Liver (tissue), 9 donors: Measurements from ENCODE around the gene ZFP1. TPM values are rescaled to one million over a fixed set of nuclear protein-coding genes. Genes with fewer than 3 reads are reported as not detected.

ENCODE experiments used
- DNase-seq: peaks from one replicate; pipeline ENCODE4 v3.0.0-alpha.2; 2017; ENCODE audit warnings: low spot score
- H3K27ac ChIP-seq, 2 donors: one replicate each; pipeline ENCODE4 v1.7.0; 2013; ENCODE audit warnings: inconsistent platforms in 2 of 2, low read length in 2 of 2, control low read depth in 1 of 2, low read depth in 1 of 2, mild to moderate bottlenecking in 1 of 2
- H3K27me3 ChIP-seq, 4 donors: one replicate each; pipeline versions ENCODE4 v1.6.1 to v1.7.0; 2013; ENCODE audit warnings: low read length in 3 of 4, inconsistent platforms in 1 of 4, mild to moderate bottlenecking in 1 of 4, moderate library complexity in 1 of 4; ENCODE audit not compliant: control insufficient read depth in 4 of 4, insufficient read depth in 4 of 4
- H3K36me3 ChIP-seq, 4 donors: one replicate each; pipeline versions ENCODE4 v1.6.1 to v1.7.0; 2013; ENCODE audit warnings: low read length in 3 of 4, mild to moderate bottlenecking in 3 of 4, low read depth in 1 of 4, moderate library complexity in 1 of 4; ENCODE audit not compliant: control insufficient read depth in 4 of 4, insufficient read depth in 3 of 4
- H3K4me1 ChIP-seq, 4 donors: one replicate each; pipeline versions ENCODE4 v1.6.1 to v1.7.0; 2013; ENCODE audit warnings: low read length in 3 of 4, mild to moderate bottlenecking in 3 of 4, moderate library complexity in 1 of 4; ENCODE audit not compliant: control insufficient read depth in 4 of 4, insufficient read depth in 4 of 4
- H3K4me3 ChIP-seq, 3 donors: one replicate each; pipeline versions ENCODE4 v1.6.1 to v1.7.0; 2013; ENCODE audit warnings: low read length in 3 of 3, control low read depth in 1 of 3, low read depth in 1 of 3, mild to moderate bottlenecking in 1 of 3
- H3K9ac ChIP-seq, 2 donors: one replicate each; pipeline ENCODE4 v1.7.0; 2013; ENCODE audit warnings: low read length in 2 of 2, mild to moderate bottlenecking in 2 of 2, moderate library complexity in 2 of 2, control low read depth in 1 of 2, low read depth in 1 of 2
- H3K9me3 ChIP-seq, 4 donors: one replicate each; pipeline versions ENCODE4 v1.6.1 to v1.7.0; 2013; ENCODE audit warnings: low read length in 3 of 4; ENCODE audit not compliant: control insufficient read depth in 4 of 4
- CTCF ChIP-seq: fragments of 150-350 bp; IDR thresholded peaks from 2 replicates; pipeline ENCODE4 v1.5.1; 2017; ENCODE audit warnings: improper control_type of control experiment, low read depth, low read length; ENCODE audit not compliant: missing input control
- EGR1 ChIP-seq, 2 donors: IDR thresholded peaks; 2 replicates each; pipeline ENCODE4 v1.6.1; 2016 to 2018; ENCODE audit warnings: antibody characterized with exemption in 2 of 2, low read depth in 2 of 2
- FOXA1 ChIP-seq: IDR thresholded peaks from 2 replicates; pipeline ENCODE4 v1.6.1; 2016; ENCODE audit warnings: antibody characterized with exemption
- FOXA2 ChIP-seq: IDR thresholded peaks from 2 replicates; pipeline ENCODE4 v1.6.1; 2016; ENCODE audit warnings: antibody characterized with exemption
- GABPA ChIP-seq, 2 donors: IDR thresholded peaks in 1 of 2; conservative IDR thresholded peaks in 1 of 2; 2 replicates each; pipeline ENCODE4 v1.6.1; 2016; ENCODE audit warnings: antibody characterized with exemption in 2 of 2, mild to moderate bottlenecking in 1 of 2, moderate library complexity in 1 of 2
- HNF4A ChIP-seq, 2 donors: conservative IDR thresholded peaks; 2 replicates each; pipeline ENCODE4 v1.6.1; 2016; ENCODE audit warnings: antibody characterized with exemption in 2 of 2, mild to moderate bottlenecking in 2 of 2
- HNF4G ChIP-seq: IDR thresholded peaks from 2 replicates; pipeline ENCODE4 v1.6.1; 2016; ENCODE audit warnings: antibody characterized with exemption
- JUND ChIP-seq, 2 donors: IDR thresholded peaks; 2 replicates each; pipeline ENCODE4 v1.6.1; 2016; ENCODE audit warnings: antibody characterized with exemption in 2 of 2
- NR2F2 ChIP-seq: IDR thresholded peaks from 2 replicates; pipeline ENCODE4 v1.6.1; 2016; ENCODE audit warnings: antibody characterized with exemption
- REST ChIP-seq: IDR thresholded peaks from 2 replicates; pipeline ENCODE4 v1.6.1; 2016; ENCODE audit warnings: antibody characterized with exemption, mild to moderate bottlenecking
- RXRA ChIP-seq, 2 donors: IDR thresholded peaks; 2 replicates each; pipeline ENCODE4 v1.6.1; 2017 to 2018; ENCODE audit warnings: antibody characterized with exemption in 2 of 2, mild to moderate bottlenecking in 1 of 2
- SP1 ChIP-seq: IDR thresholded peaks from 2 replicates; pipeline ENCODE4 v1.6.1; 2018; ENCODE audit warnings: antibody characterized with exemption, mild to moderate bottlenecking
- YY1 ChIP-seq: IDR thresholded peaks from 2 replicates; pipeline ENCODE4 v1.6.1; 2016; ENCODE audit warnings: antibody characterized with exemption, mild to moderate bottlenecking
- ZBTB33 ChIP-seq: IDR thresholded peaks from 2 replicates; pipeline ENCODE4 v1.6.1; 2016; ENCODE audit warnings: antibody characterized with exemption
- WGBS: extraction: QIAGEN DNeasy Blood & Tissue Kit; methylation state at CpG from one replicate; pipeline ENCODE4 v1.1.7; 2013; 5-methylcytosine and 5-hydroxymethylcytosine counted together
- polyA plus RNA-seq, 2 donors: library from polyadenylated mRNA; stranded (reverse) in 1 of 2; unstranded in 1 of 2; fragments of 200-250 nt in 1 of 2; fragments of >200 nt in 1 of 2; fragmentation: Nextera tagmentation in 1 of 2; extraction: Ambion mirVana in 1 of 2; gene quantifications; one replicate each; pipeline versions ENCODE4 v1.2.1 to v1.2.3, GENCODE V29; 2013 to 2015
- total RNA-seq, 2 donors: library from RNA; depleted of rRNA; stranded (reverse); fragments of >200 nt; gene quantifications; one replicate each; pipeline ENCODE4 v1.2.3, GENCODE V29; 2014
- donor health status: healthy.
- donor health status: healthy.
- donor health status: healthy.
- donor health status: healthy.
- donor health status: healthy.

Gene ZFP1
- total and polyA plus RNA-seq, 4 donors = 3.8 to 8.5 (median 6.0) TPM

GRCh38 chr16:75138636-75139035 lies 9.7 kb upstream of the ZFP1 start:
- Histone ChIP-seq H3K27me3 (no peaks in the 10 kb centered on the region), H3K36me3 (peaks cover 2 to 7% (median 6%) of the 10 kb centered on the region in 4 donors)
- DNase-seq = no peak

GRCh38 chr16:75139498-75139897 lies 8.8 kb upstream of the ZFP1 start:
- Histone ChIP-seq H3K4me1 (no peaks in the 10 kb centered on the region), H3K27me3 (no peaks in the 10 kb centered on the region), H3K36me3 (peaks cover 2 to 7% (median 5%) of the 10 kb centered on the region in 4 donors), H3K9me3 (no peaks in the 10 kb centered on the region), H3K9ac (no peak overlapping the region), H3K27ac (no peak overlapping the region), H3K4me3 (no peak overlapping the region)
- TF ChIP-seq EGR1 (IDR thresholded peaks at IDR 0.05; ENCODE audit: low read depth in 2 of 2) = no peak
- TF ChIP-seq JUND (IDR thresholded peaks at IDR 0.05) = no peak
- no peak for TF ChIP-seq REST
- no peak for TF ChIP-seq CTCF
- 88% methylated on average over 5 of the region's 5 CpGs for WGBS
- DNase-seq = no peak

More at GRCh38 chr16:75138636-75139035, 9.7 kb upstream of the ZFP1 start:
- H3K9me3 ChIP-seq = no peaks in the 10 kb centered on the region
- WGBS = 77% methylated on average over 9 of the region's 9 CpGs
- TF ChIP-seq YY1 = no peak
- TF ChIP-seq SP1 = no peak
- TF ChIP-seq HNF4A (conservative IDR thresholded peaks at IDR 0.05) = no peak
- TF ChIP-seq FOXA1 = no peak
- no peak for TF ChIP-seq GABPA (IDR thresholded peaks at IDR 0.05 in 1 of 2, conservative IDR thresholded peaks at IDR 0.05 in 1 of 2)
- no peak overlapping the region for H3K27ac ChIP-seq
- no peaks in the 10 kb centered on the region for H3K4me1 ChIP-seq
- no peak overlapping the region for H3K4me3 ChIP-seq
- H3K9ac ChIP-seq = no peak overlapping the region

GRCh38 chr16:75143941-75144340 lies 4.4 kb upstream of the ZFP1 start:
- 87% methylated on average over 6 of the region's 6 CpGs for WGBS
- Histone ChIP-seq H3K4me3 (no peak overlapping the region), H3K27ac (no peak overlapping the region), H3K9me3 (no peaks in the 10 kb centered on the region), H3K9ac (no peak overlapping the region), H3K4me1 (peaks cover 0 to 6% (median under 1%) of the 10 kb centered on the region in 4 donors), H3K36me3 (peaks cover 0 to 12% (median 3%) of the 10 kb centered on the region in 4 donors), H3K27me3 (no peaks in the 10 kb centered on the region)
- DNase-seq = no peak
- TF ChIP-seq ZBTB33 (no peak), REST (no peak), FOXA1 (no peak), NR2F2 (no peak), CTCF (no peak), SP1 (no peak), RXRA (IDR thresholded peaks at IDR 0.05) (no peak), EGR1 (IDR thresholded peaks at IDR 0.05; ENCODE audit: low read depth in 2 of 2) (no peak), FOXA2 (no peak), HNF4G (no peak)
